OCI-LY7 (cell line): ENCODE measurements around the gene UBE2S.

ENCODE experiments used
- CTCF ChIP-seq: fragments of 200-600 bp; sonication (generic); conservative IDR thresholded peaks from 2 replicates; pipeline ENCODE4 v1.5.1; 2014; ENCODE audit warnings: mild to moderate bottlenecking, antibody characterized with exemption, low read length, moderate library complexity, mixed read lengths
- EZH2phosphoT487 ChIP-seq: fragments of 200-600 bp; sonication (generic); IDR thresholded peaks from 2 replicates; pipeline ENCODE4 v1.6.1; 2018; ENCODE audit warnings: low read depth, borderline replicate concordance, mild to moderate bottlenecking, mixed run types, antibody characterized with exemption, low read length, moderate library complexity, mixed read lengths

- TF ChIP-seq CTCF (no peak), EZH2phosphoT487 (no peak)
Measured at GRCh38 chr19:55426042-55426441, 18.5 kb upstream of the UBE2S start.
